ENCODE measurements around the gene RPLP1.

Gene RPLP1

GRCh38 chr15:69475769-69476358, 23.2 kb downstream of the RPLP1 start (continued):
- TF ChIP-seq ZNF266 (tag by site-specific recombination; IDR thresholded peaks at IDR 0.05; ENCODE audit: low read depth) (no peak), ZNF785 (tag by site-specific recombination; IDR thresholded peaks at IDR 0.05) (no peak), GLI4 (tag by site-specific recombination; IDR thresholded peaks at IDR 0.05) (no peak), ZNF23 (tag by site-specific recombination; IDR thresholded peaks at IDR 0.05; ENCODE audit: borderline replicate concordance) (no peak), PATZ1 (tag by site-specific recombination; IDR thresholded peaks at IDR 0.05) (no peak), ZBTB44 (tag by site-specific recombination; IDR thresholded peaks at IDR 0.05) (no peak), OVOL3 (tag by site-specific recombination; IDR thresholded peaks at IDR 0.05) (no peak), ZBTB8A (tag by site-specific recombination; IDR thresholded peaks at IDR 0.05) (no peak), PBX3 (CRISPR knock-in tag; IDR thresholded peaks at IDR 0.05) (no peak), ZNF600 (tag by site-specific recombination; IDR thresholded peaks at IDR 0.05) (no peak), EGR2 (tag by site-specific recombination; IDR thresholded peaks at IDR 0.05; ENCODE audit: low read depth) (no peak), ZNF16 (tag by site-specific recombination; IDR thresholded peaks at IDR 0.05; ENCODE audit: low read depth) (no peak), ZNF114 (tag by site-specific recombination; IDR thresholded peaks at IDR 0.05) (no peak)

GRCh38 chr15:69476704-69477473, 24.3 kb downstream of the RPLP1 start:
- TF ChIP-seq PRDM4 (tag by site-specific recombination; IDR thresholded peaks at IDR 0.05), result no peak
- no peak for TF ChIP-seq HOXC10 (CRISPR knock-in tag; IDR thresholded peaks at IDR 0.05)
- TF ChIP-seq TCF7L2 (IDR thresholded peaks at IDR 0.05; ENCODE audit: borderline replicate concordance, low read depth, low read length), result no peak
- no peak for TF ChIP-seq ZNF600 (tag by site-specific recombination; IDR thresholded peaks at IDR 0.05)
- TF ChIP-seq EGR2 (tag by site-specific recombination; IDR thresholded peaks at IDR 0.05; ENCODE audit: low read depth), result no peak
- TF ChIP-seq SETDB1 (IDR thresholded peaks at IDR 0.05; ENCODE audit: insufficient read length, low read length), result no peak
- TF ChIP-seq ZNF639 (tag by site-specific recombination; IDR thresholded peaks at IDR 0.05), result no peak
- TF ChIP-seq ZXDB (tag by site-specific recombination; IDR thresholded peaks at IDR 0.05), result no peak
- TF ChIP-seq ZNF280D (tag by site-specific recombination; IDR thresholded peaks at IDR 0.05), result no peak
- Histone ChIP-seq H3K36me3 (ENCODE audit: control insufficient read depth in 2 of 2, insufficient read depth in 1 of 2, low read length in 2 of 2) (no peaks in the 10 kb centered on the region), H3K9me3 (ENCODE audit: control insufficient read depth, insufficient read depth, low read depth, low read length) (no peaks in the 10 kb centered on the region), H3K4me1 (ENCODE audit: control insufficient read depth, insufficient read depth, low read length) (no peaks in the 10 kb centered on the region), H3K4me3 (ENCODE audit: low read depth, low read length) (no peak overlapping the region), H3K27ac (ENCODE audit: extremely low read depth, low read depth, low read length) (no peak overlapping the region)
- ChIA-PET POLR2A (no interaction called here), CTCF (interaction anchor here (0.6 to 5.5 kb wide), 31 partner anchors 8 to 1408 kb away, joined by 3 to 65 read pairs (median 4); no protein-coding TSS in a partner anchor)

All from HEK293 (cell line).